Muscle layer of colon (tissue), 2 donors: ENCODE measurements around the gene LRCH1.

Experiments used
- H3K27ac ChIP-seq: one replicate; pipeline ENCODE4 v1.7.0; 2013; ENCODE audit warnings: low read depth, mild to moderate bottlenecking, low read length, moderate library complexity
- H3K27me3 ChIP-seq, 2 donors: one replicate each; pipeline ENCODE4 v1.7.0; 2013; ENCODE audit warnings: low read length in 2 of 2, mild to moderate bottlenecking in 2 of 2; ENCODE audit not compliant: insufficient read depth in 2 of 2, control insufficient read depth in 1 of 2
- H3K36me3 ChIP-seq: one replicate; pipeline ENCODE4 v1.7.0; 2013; ENCODE audit warnings: mild to moderate bottlenecking, low read length; ENCODE audit not compliant: insufficient read depth
- H3K4me1 ChIP-seq: one replicate; pipeline ENCODE4 v1.7.0; 2013; ENCODE audit warnings: mild to moderate bottlenecking, low read length; ENCODE audit not compliant: insufficient read depth
- H3K4me3 ChIP-seq, 2 donors: one replicate each; pipeline ENCODE4 v1.7.0; 2013; ENCODE audit warnings: low read length in 2 of 2, low read depth in 1 of 2, mild to moderate bottlenecking in 1 of 2, moderate library complexity in 1 of 2
- H3K9ac ChIP-seq: one replicate; pipeline ENCODE4 v1.7.0; 2013; ENCODE audit warnings: low read length
- H3K9me3 ChIP-seq: one replicate; pipeline ENCODE4 v1.7.0; 2013; ENCODE audit warnings: mild to moderate bottlenecking, low read length
- donor health status: abdominal sarcoma.
- donor health status: Adenocarcinoma of cecum.

Gene LRCH1

GRCh38 chr13:46778095-46778494 lies 225.1 kb downstream of the LRCH1 start:
- Histone ChIP-seq H3K27me3 (no peaks in the 10 kb centered on the region), H3K9me3 (no peaks in the 10 kb centered on the region), H3K36me3 (peaks cover 64% of the 10 kb centered on the region), H3K9ac (no peak overlapping the region), H3K27ac (no peak overlapping the region), H3K4me3 (no peak overlapping the region), H3K4me1 (no peaks in the 10 kb centered on the region)

- no peak overlapping the region for H3K4me3 ChIP-seq
- H3K36me3 ChIP-seq = peaks cover 56% of the 10 kb centered on the region
- no peaks in the 10 kb centered on the region for H3K4me1 ChIP-seq
- no peak overlapping the region for H3K27ac ChIP-seq
- H3K9ac ChIP-seq = no peak overlapping the region
- H3K27me3 ChIP-seq = no peaks in the 10 kb centered on the region
- H3K9me3 ChIP-seq = no peaks in the 10 kb centered on the region
These were observed 225.9 kb downstream of the LRCH1 start for GRCh38 chr13:46778890-46779289.

GRCh38 chr13:46782066-46782465 lies 229.1 kb downstream of the LRCH1 start:
- Histone ChIP-seq H3K4me1 (no peaks in the 10 kb centered on the region), H3K27ac (no peak overlapping the region), H3K36me3 (peaks cover 46% of the 10 kb centered on the region)

GRCh38 chr13:46782691-46783090 lies 229.7 kb downstream of the LRCH1 start:
- Histone ChIP-seq H3K27ac (no peak overlapping the region), H3K4me3 (no peak overlapping the region), H3K36me3 (peaks cover 46% of the 10 kb centered on the region), H3K27me3 (no peaks in the 10 kb centered on the region), H3K9ac (no peak overlapping the region), H3K9me3 (no peaks in the 10 kb centered on the region), H3K4me1 (no peaks in the 10 kb centered on the region)

More at GRCh38 chr13:46782066-46782465, 229.1 kb downstream of the LRCH1 start:
- Histone ChIP-seq H3K9ac (no peak overlapping the region), H3K4me3 (no peak overlapping the region), H3K27me3 (no peaks in the 10 kb centered on the region), H3K9me3 (no peaks in the 10 kb centered on the region)

- H3K27ac ChIP-seq = no peak overlapping the region
- H3K9ac ChIP-seq = no peak overlapping the region
- no peak overlapping the region for H3K4me3 ChIP-seq
- peaks cover 43% of the 10 kb centered on the region for H3K36me3 ChIP-seq
- no peaks in the 10 kb centered on the region for H3K27me3 ChIP-seq
- H3K4me1 ChIP-seq = no peaks in the 10 kb centered on the region
- H3K9me3 ChIP-seq = no peaks in the 10 kb centered on the region
These were observed 230.5 kb downstream of the LRCH1 start for GRCh38 chr13:46783504-46783903.

- Histone ChIP-seq H3K9me3 (no peaks in the 10 kb centered on the region), H3K27me3 (no peaks in the 10 kb centered on the region), H3K27ac (no peak overlapping the region), H3K9ac (no peak overlapping the region), H3K4me1 (peaks cover 37% of the 10 kb centered on the region), H3K4me3 (no peak overlapping the region), H3K36me3 (peaks cover 7% of the 10 kb centered on the region)
These were observed 242.4 kb downstream of the LRCH1 start for GRCh38 chr13:46795321-46795720.

- Histone ChIP-seq H3K9ac (peak overlapping the region; percentile 92), H3K36me3 (no peaks in the 10 kb centered on the region), H3K4me1 (peaks cover 37% of the 10 kb centered on the region), H3K27ac (peak overlapping the region; percentile 75), H3K9me3 (no peaks in the 10 kb centered on the region), H3K27me3 (no peaks in the 10 kb centered on the region), H3K4me3 (peak overlapping the region; percentile 63 to 84)
These were observed 243.2 kb downstream of the LRCH1 start for GRCh38 chr13:46796129-46796514.

GRCh38 chr13:46796515-46797474 lies 243.8 kb downstream of the LRCH1 start, which contains the start of gene ESD:
Gene ESD, minus strand, starts transcription at chr13:46797161. Its CDS starts 5,748 bp downstream, at chr13:46791413.
- Histone ChIP-seq H3K9me3 (no peaks in the 10 kb centered on the region), H3K27me3 (no peaks in the 10 kb centered on the region), H3K27ac (peak within 1 kb of the TSS; percentile 75), H3K4me3 (peak within 1 kb of the TSS; percentile 63 to 84), H3K4me1 (peaks cover 37% of the 10 kb centered on the region), H3K36me3 (no peaks in the 10 kb centered on the region), H3K9ac (peak within 1 kb of the TSS; percentile 92)

GRCh38 chr13:46797501-46798237 lies 244.7 kb downstream of the LRCH1 start:
- H3K4me1 ChIP-seq = peaks cover 37% of the 10 kb centered on the region
- no peaks in the 10 kb centered on the region for H3K36me3 ChIP-seq
- H3K9me3 ChIP-seq = no peaks in the 10 kb centered on the region
- H3K27ac ChIP-seq = peak overlapping the region; percentile 75
- H3K9ac ChIP-seq = peak overlapping the region; percentile 60
- H3K4me3 ChIP-seq = peak overlapping the region; percentile 63 to 84
- H3K27me3 ChIP-seq = no peaks in the 10 kb centered on the region

GRCh38 chr13:46799139-46799538 lies 246.2 kb downstream of the LRCH1 start:
- Histone ChIP-seq H3K9me3 (no peaks in the 10 kb centered on the region), H3K9ac (no peak overlapping the region), H3K4me3 (no peak overlapping the region), H3K4me1 (peaks cover 30% of the 10 kb centered on the region), H3K27ac (no peak overlapping the region), H3K27me3 (no peaks in the 10 kb centered on the region), H3K36me3 (no peaks in the 10 kb centered on the region)

GRCh38 chr13:46801858-46802257 lies 248.9 kb downstream of the LRCH1 start:
- H3K4me1 ChIP-seq = peaks cover 9% of the 10 kb centered on the region
- no peaks in the 10 kb centered on the region for H3K9me3 ChIP-seq
- no peak overlapping the region for H3K9ac ChIP-seq
- no peaks in the 10 kb centered on the region for H3K36me3 ChIP-seq
- no peak overlapping the region for H3K27ac ChIP-seq
- no peaks in the 10 kb centered on the region for H3K27me3 ChIP-seq
- no peak overlapping the region for H3K4me3 ChIP-seq
